Measurements from ENCODE around the gene MICU1. TPM values are rescaled to one million over a fixed set of nuclear protein-coding genes. Genes with fewer than 3 reads are reported as not detected.

The MICU1 gene
- total RNA-seq, 4 donors from 2014 or later, result 24.4 to 195 (median 66.9) TPM

- no peaks in the 10 kb centered on the region for H3K4me1 ChIP-seq
- no peak for TF ChIP-seq CTCF (IDR thresholded peaks at IDR 0.05)
- TF ChIP-seq POLR2A (IDR thresholded peaks at IDR 0.05), result no peak
- intact Hi-C loops (cut with DNase I; ENCODE audit: low total_unique reads), result no loop called here
- H3K4me3 ChIP-seq, result no peak overlapping the region
- H3K27me3 ChIP-seq, result no peaks in the 10 kb centered on the region
- DNase-seq, result no peak
- no peak overlapping the region for H3K27ac ChIP-seq
- no peaks in the 10 kb centered on the region for H3K36me3 ChIP-seq
- H3K9me3 ChIP-seq, result no peaks in the 10 kb centered on the region
Observed at GRCh38 chr10:72509941-72510340, 115.9 kb downstream of the MICU1 start.

GRCh38 chr10:72509206-72509799 lies 116.6 kb downstream of the MICU1 start:
- H3K4me3 ChIP-seq, result no peak overlapping the region
- no peak overlapping the region for H3K27ac ChIP-seq
- H3K36me3 ChIP-seq, result no peaks in the 10 kb centered on the region
- no peak for DNase-seq
- intact Hi-C loops (cut with DNase I; ENCODE audit: low total_unique reads), result no loop called here
- H3K4me1 ChIP-seq, result no peaks in the 10 kb centered on the region
- TF ChIP-seq POLR2A (IDR thresholded peaks at IDR 0.05) (no peak), CTCF (IDR thresholded peaks at IDR 0.05) (no peak)
- no peaks in the 10 kb centered on the region for H3K9me3 ChIP-seq
- no peaks in the 10 kb centered on the region for H3K27me3 ChIP-seq

- H3K36me3 ChIP-seq, result no peaks in the 10 kb centered on the region
- H3K4me3 ChIP-seq, result no peak overlapping the region
- TF ChIP-seq CTCF (IDR thresholded peaks at IDR 0.05), result no peak
- no peak for TF ChIP-seq POLR2A (IDR thresholded peaks at IDR 0.05)
Observed at GRCh38 chr10:72508033-72508432, 117.8 kb downstream of the MICU1 start.

GRCh38 chr10:72506474-72506873 lies 119.4 kb downstream of the MICU1 start:
- Histone ChIP-seq H3K27ac (no peak overlapping the region), H3K36me3 (no peaks in the 10 kb centered on the region), H3K4me1 (no peaks in the 10 kb centered on the region), H3K9me3 (no peaks in the 10 kb centered on the region), H3K27me3 (no peaks in the 10 kb centered on the region), H3K4me3 (no peak overlapping the region)
- intact Hi-C loops (cut with DNase I; ENCODE audit: low total_unique reads), result no loop called here
- DNase-seq, result no peak
- TF ChIP-seq CTCF (IDR thresholded peaks at IDR 0.05) (no peak), POLR2A (IDR thresholded peaks at IDR 0.05) (no peak)

More at GRCh38 chr10:72508033-72508432, 117.8 kb downstream of the MICU1 start:
- intact Hi-C loops (cut with DNase I; ENCODE audit: low total_unique reads), result no loop called here
- no peak for DNase-seq
- H3K4me1 ChIP-seq, result no peaks in the 10 kb centered on the region
- H3K27ac ChIP-seq, result no peak overlapping the region
- no peaks in the 10 kb centered on the region for H3K27me3 ChIP-seq
- H3K9me3 ChIP-seq, result no peaks in the 10 kb centered on the region

GRCh38 chr10:72505435-72505834 lies 120.4 kb downstream of the MICU1 start:
- no peaks in the 10 kb centered on the region for H3K36me3 ChIP-seq
- no peak overlapping the region for H3K27ac ChIP-seq
- H3K27me3 ChIP-seq, result no peaks in the 10 kb centered on the region
- no peak for DNase-seq
- no peak for TF ChIP-seq POLR2A (IDR thresholded peaks at IDR 0.05)
- TF ChIP-seq CTCF (IDR thresholded peaks at IDR 0.05), result no peak
- H3K4me1 ChIP-seq, result no peaks in the 10 kb centered on the region
- intact Hi-C loops (cut with DNase I; ENCODE audit: low total_unique reads), result no loop called here
- H3K9me3 ChIP-seq, result no peaks in the 10 kb centered on the region
- no peak overlapping the region for H3K4me3 ChIP-seq
